Mesendoderm (in vitro differentiated cells): ENCODE results near the gene KCNA5. TPM values are rescaled to one million over a fixed set of nuclear protein-coding genes. Genes with fewer than 3 reads are reported as not detected.

Experiments
- DNase-seq: peaks from one replicate; pipeline ENCODE4 v3.0.0; 2013
- H2AK5ac ChIP-seq: 2 replicates; pipeline ENCODE4 v1.6.1; 2013; ENCODE audit warnings: low read length, inconsistent platforms
- H2BK120ac ChIP-seq: 2 replicates; pipeline ENCODE4 v1.6.1; 2013; ENCODE audit warnings: low read depth, mild to moderate bottlenecking, low read length, moderate library complexity, mixed read lengths
- H2BK15ac ChIP-seq: replicated peaks from 2 replicates; pipeline ENCODE4 v1.6.1; 2013; ENCODE audit warnings: low read depth, mild to moderate bottlenecking, moderate library complexity
- H2BK5ac ChIP-seq: 2 replicates; pipeline ENCODE4 v1.6.1; 2013; ENCODE audit warnings: low read length, inconsistent platforms
- H3K18ac ChIP-seq: 2 replicates; pipeline ENCODE4 v1.6.1; 2013; ENCODE audit warnings: mild to moderate bottlenecking, low read length, mixed read lengths
- H3K23ac ChIP-seq: one replicate; pipeline ENCODE4 v1.6.1; 2013; ENCODE audit warnings: low read length
- H3K27ac ChIP-seq: 2 replicates; pipeline ENCODE4 v1.5.1; 2013; ENCODE audit warnings: low read depth, mild to moderate bottlenecking, inconsistent platforms, low read length, moderate library complexity
- H3K27me3 ChIP-seq: 2 replicates; pipeline ENCODE4 v1.6.1; 2013; ENCODE audit warnings: low read length, control low read depth, mild to moderate bottlenecking, inconsistent platforms; ENCODE audit not compliant: insufficient read depth, poor library complexity
- H3K36me3 ChIP-seq: 2 replicates; pipeline ENCODE4 v1.6.1; 2013; ENCODE audit warnings: low read length, inconsistent platforms; ENCODE audit not compliant: control insufficient read depth, insufficient read depth
- H3K4ac ChIP-seq: one replicate; pipeline ENCODE4 v1.6.1; 2013; ENCODE audit warnings: low read depth, mild to moderate bottlenecking, low read length, moderate library complexity
- H3K4me1 ChIP-seq: 2 replicates; pipeline ENCODE4 v1.6.1; 2013; ENCODE audit warnings: low read depth, low read length, inconsistent platforms; ENCODE audit not compliant: control insufficient read depth
- H3K4me2 ChIP-seq: 2 replicates; pipeline ENCODE4 v1.6.1; 2013; ENCODE audit warnings: low read length
- H3K4me3 ChIP-seq: 2 replicates; pipeline ENCODE4 v1.5.1; 2013; ENCODE audit warnings: mild to moderate bottlenecking, low read length
- H3K56ac ChIP-seq: one replicate; pipeline ENCODE4 v1.6.1; 2013; ENCODE audit warnings: low read length
- H3K79me1 ChIP-seq: 2 replicates; pipeline ENCODE4 v1.6.1; 2013; ENCODE audit warnings: low read length, inconsistent platforms
- H3K79me2 ChIP-seq: 2 replicates; pipeline ENCODE4 v1.6.1; 2013; ENCODE audit warnings: mild to moderate bottlenecking, low read length; ENCODE audit not compliant: control insufficient read depth, insufficient read depth
- H3K9ac ChIP-seq: 2 replicates; pipeline ENCODE4 v1.6.1; 2013; ENCODE audit warnings: low read length, inconsistent platforms
- H4K5ac ChIP-seq: one replicate; pipeline ENCODE4 v1.6.1; 2013; ENCODE audit warnings: low read length
- H4K8ac ChIP-seq: one replicate; pipeline ENCODE4 v1.6.1; 2013; ENCODE audit warnings: low read depth, mild to moderate bottlenecking, control low read depth, low read length, moderate library complexity
- WGBS: extraction: QIAGEN DNeasy Blood & Tissue Kit; methylation state at CpG from one replicate; pipeline ENCODE4 v1.1.7; 2013; ENCODE audit warnings: low lambda C conversion rate, missing lambda C conversion rate; ENCODE audit not compliant: insufficient coverage; ENCODE audit errors: extremely low coverage; 5-methylcytosine and 5-hydroxymethylcytosine counted together
- polyA plus RNA-seq, 2 experiments: library from polyadenylated mRNA; stranded (reverse); fragments of 200-250 nt; gene quantifications; one replicate each; pipeline ENCODE4 v1.2.3, GENCODE V29; 2013

Gene KCNA5
- 1.6 TPM for polyA plus RNA-seq (2013, experiment 1 of 2)
- 1.4 TPM for polyA plus RNA-seq (2013, experiment 2 of 2)

- Histone ChIP-seq H3K4ac (no peak within 1 kb of the TSS), H3K9ac (peak within 1 kb of the TSS; percentile 53)
- no CpG with 5 or more reads among the region's 68 CpGs for WGBS
These were observed at the start of gene KCNA5 for GRCh38 chr12:5043589-5044419. Gene KCNA5, plus strand, starts transcription at chr12:5043879. Its CDS starts 269 bp downstream, at chr12:5044148.

DNA sequence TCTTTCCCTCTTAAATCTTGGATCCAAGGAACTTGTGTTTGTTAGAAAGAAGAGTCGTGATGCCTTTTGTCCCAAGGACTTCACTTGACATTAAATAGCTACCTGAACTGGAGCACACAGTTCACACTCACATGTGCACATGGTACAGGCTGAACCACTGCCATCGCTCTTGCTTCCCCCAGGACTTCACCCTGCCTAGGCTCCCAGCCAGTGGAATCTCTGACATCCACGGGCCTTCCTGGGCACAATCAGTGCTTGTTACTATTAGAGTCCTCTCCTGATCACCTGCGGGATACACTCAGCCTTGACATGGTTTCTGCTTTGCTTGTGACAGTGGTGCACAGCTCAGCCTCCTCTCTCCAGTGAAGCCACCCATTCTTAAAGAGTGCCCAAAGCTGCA is 49.1 kb upstream of the KCNA5 start:
- Histone ChIP-seq H3K36me3 (no peaks in the 10 kb centered on the region), H3K4me1 (no peaks in the 10 kb centered on the region), H4K5ac (no peak overlapping the region), H2AK5ac (no peak overlapping the region), H3K56ac (no peak overlapping the region), H3K27ac (no peak overlapping the region), H2BK15ac (no peak overlapping the region), H3K4me2 (no peak overlapping the region), H2BK120ac (no peak overlapping the region), H2BK5ac (no peak overlapping the region), H3K4me3 (no peak overlapping the region), H3K23ac (no peak overlapping the region), H3K79me2 (no peaks in the 10 kb centered on the region), H3K27me3 (no peaks in the 10 kb centered on the region), H3K9ac (no peak overlapping the region), H3K79me1 (no peaks in the 10 kb centered on the region), H3K18ac (no peak overlapping the region), H4K8ac (no peak overlapping the region), H3K4ac (no peak overlapping the region)
- no CpG with 5 or more reads among the region's 4 CpGs for WGBS
- DNase-seq, result no peak

More at GRCh38 chr12:5043589-5044419, at the start of gene KCNA5:
- Histone ChIP-seq H3K79me1 (no peaks in the 10 kb centered on the region), H3K23ac (no peak within 1 kb of the TSS), H3K4me3 (no peak within 1 kb of the TSS), H3K27ac (no peak within 1 kb of the TSS), H4K8ac (no peak within 1 kb of the TSS), H4K5ac (no peak within 1 kb of the TSS), H2BK5ac (no peak within 1 kb of the TSS), H3K27me3 (peaks cover 30% of the 10 kb centered on the region), H3K4me2 (peak within 1 kb of the TSS; percentile 77), H3K36me3 (no peaks in the 10 kb centered on the region), H3K4me1 (no peaks in the 10 kb centered on the region), H3K79me2 (no peaks in the 10 kb centered on the region), H2BK120ac (no peak within 1 kb of the TSS), H2AK5ac (no peak within 1 kb of the TSS), H2BK15ac (no peak within 1 kb of the TSS), H3K56ac (peak within 1 kb of the TSS; percentile 76), H3K18ac (no peak within 1 kb of the TSS)
- DNase-seq, result peak; percentile 63

DNA sequence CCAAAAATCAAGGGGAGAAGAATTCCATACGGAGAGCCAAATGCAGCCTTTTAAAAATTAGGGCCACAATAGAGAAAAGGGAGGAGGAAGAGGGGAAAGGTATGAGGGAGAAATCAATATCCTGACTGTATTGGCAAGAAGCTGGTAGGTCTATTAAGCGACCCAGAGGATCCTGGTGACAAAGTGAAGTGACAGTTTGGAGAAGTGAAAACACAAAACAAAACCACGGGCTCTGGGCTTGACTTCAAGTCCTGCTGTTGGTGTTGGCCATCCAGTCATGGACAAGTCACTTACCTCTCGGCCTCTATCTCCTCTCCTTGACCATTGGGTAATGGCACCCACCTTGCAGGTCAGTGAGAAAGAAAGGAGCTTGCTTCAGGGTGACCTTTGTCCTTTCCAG is 47.0 kb upstream of the KCNA5 start:
- Histone ChIP-seq H3K79me1 (no peaks in the 10 kb centered on the region), H3K23ac (no peak overlapping the region), H2BK15ac (no peak overlapping the region), H3K18ac (no peak overlapping the region), H3K56ac (no peak overlapping the region), H3K36me3 (no peaks in the 10 kb centered on the region), H3K27ac (no peak overlapping the region), H2AK5ac (no peak overlapping the region), H3K4me1 (no peaks in the 10 kb centered on the region), H3K9ac (no peak overlapping the region), H4K8ac (no peak overlapping the region), H2BK5ac (no peak overlapping the region), H4K5ac (no peak overlapping the region), H3K4me2 (no peak overlapping the region), H2BK120ac (no peak overlapping the region), H3K4ac (no peak overlapping the region), H3K79me2 (no peaks in the 10 kb centered on the region), H3K4me3 (no peak overlapping the region), H3K27me3 (no peaks in the 10 kb centered on the region)
- DNase-seq, result no peak
- WGBS, result no CpG with 5 or more reads among the region's 4 CpGs

DNA sequence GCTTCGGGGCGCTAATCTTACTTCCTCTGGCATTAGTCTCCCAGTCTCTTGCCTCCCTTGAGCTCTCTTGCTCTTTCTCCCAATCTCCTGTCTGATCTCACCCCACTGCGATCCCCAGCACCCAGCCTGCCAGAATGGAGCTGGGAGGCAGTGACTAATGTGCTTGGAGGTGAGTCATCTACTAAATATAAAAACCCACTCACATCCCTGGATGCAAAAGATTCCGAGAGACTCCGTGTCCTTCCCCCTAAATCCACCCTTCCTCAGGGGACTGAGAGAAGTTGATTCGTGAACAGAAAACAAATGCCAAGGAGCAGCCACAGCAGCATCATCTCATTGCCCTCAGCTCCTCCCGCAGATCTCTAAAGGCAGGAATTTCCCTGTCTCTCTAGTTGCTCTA is 45.7 kb upstream of the KCNA5 start:
- Histone ChIP-seq H3K9ac (no peak overlapping the region), H2BK15ac (no peak overlapping the region), H3K23ac (no peak overlapping the region), H3K36me3 (no peaks in the 10 kb centered on the region), H3K4me3 (no peak overlapping the region), H3K79me1 (no peaks in the 10 kb centered on the region), H3K4me1 (no peaks in the 10 kb centered on the region), H4K8ac (no peak overlapping the region), H3K56ac (no peak overlapping the region), H2BK5ac (no peak overlapping the region), H3K4ac (no peak overlapping the region), H3K27ac (no peak overlapping the region), H3K79me2 (no peaks in the 10 kb centered on the region), H3K18ac (no peak overlapping the region), H4K5ac (no peak overlapping the region), H3K4me2 (no peak overlapping the region), H2BK120ac (no peak overlapping the region), H2AK5ac (no peak overlapping the region), H3K27me3 (no peaks in the 10 kb centered on the region)
- no CpG with 5 or more reads among the region's 7 CpGs for WGBS
- DNase-seq, result peak; percentile 34

GRCh38 chr12:5000204-5000603 is 43.5 kb upstream of the KCNA5 start:
- Histone ChIP-seq H3K79me1 (no peaks in the 10 kb centered on the region), H2BK120ac (no peak overlapping the region), H2BK5ac (no peak overlapping the region), H3K18ac (no peak overlapping the region), H3K36me3 (no peaks in the 10 kb centered on the region), H3K9ac (no peak overlapping the region), H3K23ac (no peak overlapping the region), H3K27me3 (no peaks in the 10 kb centered on the region), H3K56ac (no peak overlapping the region), H3K4me3 (no peak overlapping the region), H3K4me2 (no peak overlapping the region), H2AK5ac (no peak overlapping the region), H2BK15ac (no peak overlapping the region), H4K8ac (no peak overlapping the region), H3K27ac (no peak overlapping the region), H4K5ac (no peak overlapping the region), H3K4ac (no peak overlapping the region), H3K4me1 (no peaks in the 10 kb centered on the region), H3K79me2 (no peaks in the 10 kb centered on the region)
- WGBS, result no CpG with 5 or more reads among the region's 3 CpGs
- DNase-seq, result peak; percentile 33
